HuH-7.5 (cell line): ENCODE results near the gene C17orf100.
A peak's percentile ranks its signal among the peaks of the same experiment; 100 is the strongest.
"Not testable (repeated sequence)": the region's sequence is repeated elsewhere in the genome, so short reads cannot be mapped to it uniquely, and the experiment has no call there.

ENCODE experiments used
- DNase-seq: peaks from one replicate; pipeline ENCODE4 v3.0.0; 2011; ENCODE audit warnings: low spot score

Gene C17orf100

GRCh38 chr17:6641247-6641863 lies 10.2 kb upstream of the C17orf100 start:
- no peak for DNase-seq

- DNase-seq = no peak
Measured at GRCh38 chr17:6642592-6642991, 9.0 kb upstream of the C17orf100 start.

- DNase-seq = no peak
Measured at GRCh38 chr17:6643451-6644125, 8.0 kb upstream of the C17orf100 start.

GRCh38 chr17:6648181-6648580 lies 3.4 kb upstream of the C17orf100 start:
- no peak for DNase-seq

- DNase-seq = peak; percentile 48
Measured at GRCh38 chr17:6651919-6652452, 424 bp downstream of the C17orf100 start.

- DNase-seq = no peak
Measured at GRCh38 chr17:6654841-6655731, 3.5 kb downstream of the C17orf100 start.

- DNase-seq = not testable (repeated sequence)
Measured at GRCh38 chr17:6655732-6656361, 4.3 kb downstream of the C17orf100 start.

- not testable (repeated sequence) for DNase-seq
Measured at GRCh38 chr17:6656797-6657632, 5.5 kb downstream of the C17orf100 start.

- no peak for DNase-seq
Measured at GRCh38 chr17:6657633-6658287, 6.2 kb downstream of the C17orf100 start.

GRCh38 chr17:6658411-6658810 lies 6.8 kb downstream of the C17orf100 start:
- DNase-seq = not testable (repeated sequence)

- no peak for DNase-seq
Measured at GRCh38 chr17:6660101-6660500, 8.5 kb downstream of the C17orf100 start.

GRCh38 chr17:6660805-6661463 lies 9.4 kb downstream of the C17orf100 start:
- no peak for DNase-seq

- DNase-seq = no peak
Measured at GRCh38 chr17:6661464-6661848, 9.9 kb downstream of the C17orf100 start.

GRCh38 chr17:6663200-6663599 lies 11.6 kb downstream of the C17orf100 start:
- DNase-seq = not testable (repeated sequence)

- DNase-seq = peak; percentile 71
Measured at GRCh38 chr17:6666077-6666521, 14.5 kb downstream of the C17orf100 start.

- no peak for DNase-seq
Measured at GRCh38 chr17:6666557-6666956, 15.0 kb downstream of the C17orf100 start.

- DNase-seq = no peak
Measured at GRCh38 chr17:6667516-6667915, 16.0 kb downstream of the C17orf100 start.

- no peak for DNase-seq
Measured at GRCh38 chr17:6668219-6668618, 16.7 kb downstream of the C17orf100 start.

GRCh38 chr17:6668727-6669425 lies 17.3 kb downstream of the C17orf100 start:
- DNase-seq = no peak
